ENCODE measurements around the gene TMED8.

DNA sequence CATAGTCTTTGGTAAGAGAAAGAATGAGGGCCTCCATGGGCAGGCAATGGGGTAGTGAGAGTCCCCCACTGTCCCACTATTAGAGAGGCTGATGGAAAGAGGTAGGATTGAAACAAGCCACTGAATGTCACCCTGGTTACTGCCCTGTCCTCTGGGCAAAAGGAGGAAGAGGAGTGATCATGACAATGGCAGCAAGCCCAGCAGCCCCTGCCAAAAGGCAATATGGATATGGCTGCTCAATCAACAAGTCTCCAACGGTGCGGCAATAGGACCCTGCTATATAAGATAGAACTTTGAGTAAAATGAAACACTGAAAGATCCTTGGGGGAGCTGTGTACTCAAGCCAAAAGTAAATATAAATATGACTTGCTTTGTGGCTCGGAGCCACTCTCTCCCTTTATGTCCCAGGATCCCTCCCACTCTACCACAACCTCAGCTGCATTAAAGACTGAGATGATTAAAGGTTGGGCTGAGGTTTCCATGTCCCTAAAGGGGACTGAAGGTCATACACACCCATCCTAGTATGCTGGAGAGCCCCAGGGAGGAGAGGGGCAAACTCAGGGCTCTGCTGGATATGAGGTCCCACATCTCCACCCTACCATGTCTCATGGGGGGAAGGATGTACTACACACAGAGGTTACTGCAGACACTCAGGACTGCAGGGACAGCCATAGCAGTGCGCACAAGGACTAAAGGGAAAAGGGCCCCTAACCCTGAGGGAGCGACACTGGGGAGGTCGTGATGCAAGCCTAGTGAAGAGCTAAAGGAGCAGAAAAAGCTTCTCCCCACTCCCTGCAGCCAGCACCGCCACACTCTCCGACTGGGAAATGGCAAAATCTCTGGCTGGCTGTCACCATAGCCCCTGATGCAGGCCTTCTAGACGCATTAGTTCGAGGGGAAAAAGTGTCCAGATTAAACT lies 62.1 kb downstream of the TMED8 start:
- TF ChIP-seq, protein P1, sequence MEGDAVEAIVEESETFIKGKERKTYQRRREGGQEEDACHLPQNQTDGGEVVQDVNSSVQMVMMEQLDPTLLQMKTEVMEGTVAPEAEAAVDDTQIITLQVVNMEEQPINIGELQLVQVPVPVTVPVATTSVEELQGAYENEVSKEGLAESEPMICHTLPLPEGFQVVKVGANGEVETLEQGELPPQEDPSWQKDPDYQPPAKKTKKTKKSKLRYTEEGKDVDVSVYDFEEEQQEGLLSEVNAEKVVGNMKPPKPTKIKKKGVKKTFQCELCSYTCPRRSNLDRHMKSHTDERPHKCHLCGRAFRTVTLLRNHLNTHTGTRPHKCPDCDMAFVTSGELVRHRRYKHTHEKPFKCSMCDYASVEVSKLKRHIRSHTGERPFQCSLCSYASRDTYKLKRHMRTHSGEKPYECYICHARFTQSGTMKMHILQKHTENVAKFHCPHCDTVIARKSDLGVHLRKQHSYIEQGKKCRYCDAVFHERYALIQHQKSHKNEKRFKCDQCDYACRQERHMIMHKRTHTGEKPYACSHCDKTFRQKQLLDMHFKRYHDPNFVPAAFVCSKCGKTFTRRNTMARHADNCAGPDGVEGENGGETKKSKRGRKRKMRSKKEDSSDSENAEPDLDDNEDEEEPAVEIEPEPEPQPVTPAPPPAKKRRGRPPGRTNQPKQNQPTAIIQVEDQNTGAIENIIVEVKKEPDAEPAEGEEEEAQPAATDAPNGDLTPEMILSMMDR (IDR thresholded peaks at IDR 0.05): no peak
- TF ChIP-seq ZFX (IDR thresholded peaks at IDR 0.05; ENCODE audit: borderline replicate concordance): no peak
